Keratinocyte (primary cell): Measurements from ENCODE around the gene TXNRD1. TPM values are rescaled to one million over a fixed set of nuclear protein-coding genes. Genes with fewer than 3 reads are reported as not detected.
"Not testable (repeated sequence)": the region's sequence is repeated elsewhere in the genome, so short reads cannot be mapped to it uniquely, and the experiment has no call there.

ENCODE experiments used
- DNase-seq: peaks from one replicate; pipeline ENCODE4 v3.0.0-alpha.2; 2011; ENCODE audit warnings: low read depth, missing footprints, low spot score
- FAIRE-seq: peaks from 2 replicates; lab custom pipeline; 2011; peaks lifted over from hg19 to GRCh38; lab: Jason Lieb, UNC
- H2AFZ ChIP-seq: 2 replicates; pipeline ENCODE4 v1.6.0; 2012; ENCODE audit warnings: low read length, control low read depth, inconsistent platforms; ENCODE audit not compliant: control insufficient read depth
- H3K27ac ChIP-seq: 2 replicates; pipeline ENCODE4 v1.5.1; 2011; ENCODE audit warnings: low read length; ENCODE audit not compliant: control insufficient read depth, insufficient read depth
- H3K27me3 ChIP-seq: 3 replicates; pipeline ENCODE4 v1.6.0; 2011; ENCODE audit warnings: low read length; ENCODE audit not compliant: control insufficient read depth, insufficient read depth; ENCODE audit errors: extremely low read depth
- H3K36me3 ChIP-seq, 2 experiments: 2 replicates in 1 of 2; 3 replicates in 1 of 2; pipeline ENCODE4 v1.5.1; 2011; ENCODE audit warnings: low read length in 2 of 2, mild to moderate bottlenecking in 1 of 2; ENCODE audit not compliant: control insufficient read depth in 2 of 2, insufficient read depth in 2 of 2; ENCODE audit errors: extremely low read depth in 1 of 2
- H3K4me1 ChIP-seq: 3 replicates; pipeline ENCODE4 v1.5.1; 2011; ENCODE audit warnings: low read length; ENCODE audit not compliant: control insufficient read depth, insufficient read depth; ENCODE audit errors: extremely low read depth
- H3K4me2 ChIP-seq: 3 replicates; pipeline ENCODE4 v1.6.0; 2011; ENCODE audit warnings: low read depth, low read length; ENCODE audit not compliant: control insufficient read depth, insufficient read depth; ENCODE audit errors: extremely low read depth
- H3K4me3 ChIP-seq, 3 experiments: fragments of 200-600 bp in 1 of 3; sonication (generic) in 1 of 3; 2 replicates in 2 of 3; 3 replicates in 1 of 3; pipeline ENCODE4 v1.5.1; 2011 to 2016; ENCODE audit warnings: low read length in 3 of 3, mild to moderate bottlenecking in 3 of 3, control low read depth in 2 of 3, inconsistent platforms in 1 of 3, low read depth in 1 of 3, mixed read lengths in 1 of 3, mixed run types in 1 of 3, moderate library complexity in 1 of 3; ENCODE audit not compliant: control insufficient read depth in 2 of 3, insufficient read depth in 2 of 3; ENCODE audit errors: extremely low read depth in 1 of 3
- H3K79me2 ChIP-seq: 2 replicates; pipeline ENCODE4 v1.6.0; 2012; ENCODE audit warnings: low read length; ENCODE audit not compliant: control insufficient read depth, insufficient read depth
- H3K9ac ChIP-seq: 3 replicates; pipeline ENCODE4 v1.6.0; 2011; ENCODE audit warnings: low read length; ENCODE audit not compliant: control insufficient read depth, insufficient read depth; ENCODE audit errors: extremely low read depth
- H3K9me1 ChIP-seq: 3 replicates; pipeline ENCODE4 v1.6.0; 2011; ENCODE audit warnings: low read length; ENCODE audit not compliant: control insufficient read depth, insufficient read depth; ENCODE audit errors: extremely low read depth
- H3K9me3 ChIP-seq: 2 replicates; pipeline ENCODE4 v1.5.1; 2012; ENCODE audit warnings: low read depth, low read length; ENCODE audit not compliant: control insufficient read depth
- H4K20me1 ChIP-seq: 3 replicates; pipeline ENCODE4 v1.6.0; 2011; ENCODE audit warnings: low read length; ENCODE audit not compliant: control insufficient read depth, insufficient read depth; ENCODE audit errors: extremely low read depth
- EZH2 ChIP-seq: IDR thresholded peaks from one replicate; pipeline ENCODE4 v1.6.1; 2012; ENCODE audit warnings: inconsistent platforms, mild to moderate bottlenecking, low read length, moderate library complexity
- dilution Hi-C: fragments of 300-500 bp; cut with MboI; formaldehyde crosslinking; loops from one replicate; pipeline ENCODE4 v1.7.0; 2020; ENCODE audit warnings: low sequenced_read_pairs; ENCODE audit not compliant: extremely low pct_ligation_motif_present
- polyA plus RNA-seq, 5 experiments: library from polyadenylated mRNA; depleted of rRNA in 3 of 5; stranded (reverse) in 3 of 5; stranded (forward) in 1 of 5; unstranded in 1 of 5; fragments of >200 nt; gene quantifications; 1 replicate in 1 of 5; 2 replicates in 3 of 5; 3 replicates in 1 of 5; pipeline versions ENCODE4 v1.2.1 to v1.2.3, GENCODE V29; 2011 to 2012; ENCODE audit warnings: missing spikeins in 2 of 5, low read depth in 1 of 5, low replicate concordance in 1 of 5
- TF ChIP-seq, protein P1 (sequence below), 3 experiments: IDR thresholded peaks in 1 of 3; conservative IDR thresholded peaks in 1 of 3; optimal IDR thresholded peaks in 1 of 3; 2 replicates in 2 of 3; 3 replicates in 1 of 3; pipeline versions ENCODE3 to v1.5.1; 2011; ENCODE audit warnings: low read length in 3 of 3, mild to moderate bottlenecking in 3 of 3, moderate library complexity in 2 of 3, control low read depth in 1 of 3, inconsistent platforms in 1 of 3; ENCODE audit not compliant: insufficient read depth in 2 of 3; ENCODE audit errors: extremely low read depth in 1 of 3

The TXNRD1 gene
- polyA plus RNA-seq, 1 donor (not counting 4 experiments of a cell fraction or from before 2014, with no cell fraction given) = 88.9 TPM

DNA sequence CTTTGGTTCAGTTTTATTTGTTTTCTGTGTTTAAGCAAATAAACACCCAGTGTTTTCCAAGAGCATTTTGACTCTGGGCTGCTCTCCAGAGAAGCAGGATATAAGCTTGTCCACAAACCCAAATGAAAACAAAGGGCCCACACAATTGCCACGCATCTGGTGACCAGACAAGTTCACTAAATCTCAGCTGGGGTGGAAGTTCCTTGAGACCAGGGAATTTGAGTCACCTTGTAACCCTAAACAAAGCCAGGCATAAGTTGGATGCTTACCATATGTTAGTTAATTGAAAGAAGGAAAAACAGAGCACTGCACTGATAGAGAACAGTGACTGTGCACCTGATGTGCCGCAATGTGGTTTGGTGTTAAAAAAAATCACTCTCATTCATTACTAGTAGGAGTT lies 1.6 kb upstream of the TXNRD1 start:
- H3K27me3 ChIP-seq = no peaks in the 10 kb centered on the region
- dilution Hi-C loops = loop anchor here (25.0 kb wide), 1 partner anchor 98 kb away; the partner anchor contains the start of gene EID3
- no peaks in the 10 kb centered on the region for H3K9me1 ChIP-seq
- no peaks in the 10 kb centered on the region for H3K36me3 ChIP-seq
- H3K9me3 ChIP-seq = no peaks in the 10 kb centered on the region
- DNase-seq (no peak), FAIRE-seq (no peak)
- H3K4me2 ChIP-seq = no peak overlapping the region
- no peaks in the 10 kb centered on the region for H3K79me2 ChIP-seq
- TF ChIP-seq, protein P1, sequence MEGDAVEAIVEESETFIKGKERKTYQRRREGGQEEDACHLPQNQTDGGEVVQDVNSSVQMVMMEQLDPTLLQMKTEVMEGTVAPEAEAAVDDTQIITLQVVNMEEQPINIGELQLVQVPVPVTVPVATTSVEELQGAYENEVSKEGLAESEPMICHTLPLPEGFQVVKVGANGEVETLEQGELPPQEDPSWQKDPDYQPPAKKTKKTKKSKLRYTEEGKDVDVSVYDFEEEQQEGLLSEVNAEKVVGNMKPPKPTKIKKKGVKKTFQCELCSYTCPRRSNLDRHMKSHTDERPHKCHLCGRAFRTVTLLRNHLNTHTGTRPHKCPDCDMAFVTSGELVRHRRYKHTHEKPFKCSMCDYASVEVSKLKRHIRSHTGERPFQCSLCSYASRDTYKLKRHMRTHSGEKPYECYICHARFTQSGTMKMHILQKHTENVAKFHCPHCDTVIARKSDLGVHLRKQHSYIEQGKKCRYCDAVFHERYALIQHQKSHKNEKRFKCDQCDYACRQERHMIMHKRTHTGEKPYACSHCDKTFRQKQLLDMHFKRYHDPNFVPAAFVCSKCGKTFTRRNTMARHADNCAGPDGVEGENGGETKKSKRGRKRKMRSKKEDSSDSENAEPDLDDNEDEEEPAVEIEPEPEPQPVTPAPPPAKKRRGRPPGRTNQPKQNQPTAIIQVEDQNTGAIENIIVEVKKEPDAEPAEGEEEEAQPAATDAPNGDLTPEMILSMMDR (optimal IDR thresholded peaks at IDR 0.05 in 1 of 3, IDR thresholded peaks at IDR 0.05 in 1 of 3, conservative IDR thresholded peaks at IDR 0.05 in 1 of 3; ENCODE audit: extremely low read depth in 1 of 3, insufficient read depth in 2 of 3, low read length in 3 of 3) = no peak
- TF ChIP-seq EZH2 = no peak
- H4K20me1 ChIP-seq = no peaks in the 10 kb centered on the region
- H2AFZ ChIP-seq = no peak overlapping the region
- H3K27ac ChIP-seq = no peak overlapping the region
- no peak overlapping the region for H3K9ac ChIP-seq
- peaks cover 12% of the 10 kb centered on the region for H3K4me1 ChIP-seq
- no peak overlapping the region for H3K4me3 ChIP-seq

- DNase-seq (no peak), FAIRE-seq (no peak)
- Histone ChIP-seq H3K9me3 (no peaks in the 10 kb centered on the region), H3K79me2 (no peaks in the 10 kb centered on the region), H3K9me1 (no peaks in the 10 kb centered on the region), H3K36me3 (no peaks in the 10 kb centered on the region), H3K27ac (no peak overlapping the region), H2AFZ (no peak overlapping the region), H3K27me3 (no peaks in the 10 kb centered on the region), H4K20me1 (no peaks in the 10 kb centered on the region), H3K4me3 (peak overlapping the region in 1 of 3 experiments; percentile 73), H3K9ac (peak overlapping the region; percentile 83), H3K4me2 (peak overlapping the region; percentile 84), H3K4me1 (peaks cover 22% of the 10 kb centered on the region)
- dilution Hi-C loops = loop anchor here (25.0 kb wide), 1 partner anchor 96 kb away; the partner anchor contains the start of gene EID3
- TF ChIP-seq, protein P1 (optimal IDR thresholded peaks at IDR 0.05 in 1 of 3, IDR thresholded peaks at IDR 0.05 in 1 of 3, conservative IDR thresholded peaks at IDR 0.05 in 1 of 3; ENCODE audit: extremely low read depth in 1 of 3, insufficient read depth in 2 of 3, low read length in 3 of 3) = no peak
- no peak for TF ChIP-seq EZH2
Observed at GRCh38 chr12:104216521-104216924, 944 bp downstream of the TXNRD1 start.

DNA sequence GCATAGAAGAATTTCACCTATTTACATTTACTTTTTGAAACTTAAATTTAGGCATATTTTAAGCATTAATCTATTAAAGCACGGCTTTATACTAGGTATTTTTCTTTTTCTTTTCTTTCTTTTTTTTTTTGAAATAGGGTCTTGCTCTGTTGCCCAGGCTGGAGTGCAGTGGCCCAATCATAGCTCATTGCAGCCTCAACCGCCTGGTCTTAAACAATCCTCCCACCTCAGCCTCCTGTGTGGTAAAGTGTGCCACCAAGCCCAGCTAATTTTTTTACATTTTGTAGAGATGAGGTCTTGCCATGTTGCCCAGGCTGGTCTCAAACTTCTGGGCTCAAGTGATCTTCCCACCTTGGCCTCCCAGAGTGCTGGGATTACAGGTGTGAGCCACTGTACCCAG lies 2.9 kb downstream of the TXNRD1 start:
- H3K4me3 ChIP-seq, H3K27me3 ChIP-seq, H3K79me2 ChIP-seq, H2AFZ ChIP-seq, H3K9me1 ChIP-seq, H3K36me3 ChIP-seq, H4K20me1 ChIP-seq, DNase-seq, FAIRE-seq, H3K9me3 ChIP-seq: not testable (repeated sequence)
- H3K4me2 ChIP-seq = peak overlapping the region; percentile 76
- H3K27ac ChIP-seq = peak overlapping the region; percentile 95
- peaks cover 22% of the 10 kb centered on the region for H3K4me1 ChIP-seq
- peak overlapping the region; percentile 75 for H3K9ac ChIP-seq
- dilution Hi-C loops = loop anchor here (25.0 kb wide), 1 partner anchor 94 kb away; the partner anchor contains the start of gene EID3
